Heart right ventricle (tissue), 16 donors: ENCODE measurements around the gene GALNT14. TPM values are rescaled to one million over a fixed set of nuclear protein-coding genes. Genes with fewer than 3 reads are reported as not detected.

ENCODE experiments used
- ATAC-seq, 8 donors: fragments of 200-7000 bp; cut with Tn5 transposase; one replicate each; pipeline ENCODE4 v1.9.1; 2020; ENCODE audit warnings: mild to moderate bottlenecking in 8 of 8, moderate library complexity in 8 of 8, moderate number of reproducible peaks in 1 of 8
- DNase-seq, 2 donors: peaks; one replicate each; pipeline ENCODE4 v3.0.0-alpha.2; 2020
- H3K27ac ChIP-seq, 10 donors: fragments of 200-600 bp; sonication (generic) in 2 of 10; one replicate each; pipeline versions ENCODE4 v1.5.0 to v1.8.0; 2020 to 2022; ENCODE audit warnings: mild to moderate bottlenecking in 3 of 10
- H3K27me3 ChIP-seq, 7 donors: fragments of 200-600 bp; one replicate each; pipeline ENCODE4 v1.8.0; 2021 to 2022; ENCODE audit warnings: mild to moderate bottlenecking in 2 of 7
- H3K36me3 ChIP-seq, 9 donors: fragments of 200-600 bp; sonication (generic) in 1 of 9; one replicate each; pipeline versions ENCODE4 v1.5.0 to v1.8.0; 2020 to 2022; ENCODE audit warnings: mild to moderate bottlenecking in 2 of 9
- H3K4me1 ChIP-seq, 9 donors: fragments of 200-600 bp; sonication (generic) in 1 of 9; one replicate each; pipeline versions ENCODE4 v1.5.0 to v1.8.0; 2020 to 2022; ENCODE audit warnings: mild to moderate bottlenecking in 4 of 9
- H3K4me3 ChIP-seq, 10 donors: fragments of 200-600 bp; sonication (generic) in 2 of 10; one replicate each; pipeline versions ENCODE4 v1.5.0 to v1.8.0; 2020 to 2022; ENCODE audit warnings: mild to moderate bottlenecking in 7 of 10, moderate library complexity in 2 of 10
- H3K9me3 ChIP-seq, 11 donors: fragments of 200-600 bp in 10 of 11; sonication (generic) in 2 of 11; one replicate each; pipeline versions ENCODE4 v1.5.0 to v1.8.0; 2013 to 2022; ENCODE audit warnings: mild to moderate bottlenecking in 2 of 11, control low read depth in 1 of 11, moderate library complexity in 1 of 11
- WGBS, 2 donors: extraction: QIAGEN DNeasy Blood & Tissue Kit; methylation state at CpG; one replicate each; pipeline ENCODE4 v1.1.7; 2013; ENCODE audit warnings: inconsistent platforms in 1 of 2; 5-methylcytosine and 5-hydroxymethylcytosine counted together
- intact Hi-C, 10 donors: fragments of 100-400 bp; cut with DNase I; formaldehyde crosslinking; loops; one replicate each; pipeline versions ENCODE4 v1.11.1 to v1.14.2; 2022
- polyA plus RNA-seq, 2 donors: library from polyadenylated mRNA; stranded (reverse); fragments of 200-250 nt; gene quantifications; one replicate each; pipeline ENCODE4 v1.2.3, GENCODE V29; 2013
- total RNA-seq, 10 donors: library from RNA; stranded (reverse); fragmentation: NEBNext Ultra II Directional in 3 of 10; extraction: Animal tissue kit (Norgen Biotek cat#: 25700) in 3 of 10; gene quantifications; one replicate each; pipeline versions ENCODE4 v1.2.1 to v1.2.4, GENCODE V29; 2021 to 2023
- TF ChIP-seq, protein P1 (sequence below), 9 donors: fragments of 200-600 bp; sonication (generic) in 2 of 9; IDR thresholded peaks; one replicate each; pipeline versions ENCODE4 v1.5.0 to v1.8.0; 2021 to 2022; ENCODE audit warnings: antibody characterized with exemption in 9 of 9, mild to moderate bottlenecking in 5 of 9, moderate library complexity in 1 of 9
- donor health status: Arrhythmogenic right ventricular cardiomyopathy.
- donor health status: ischemic (EF 13 %, LVEDD 7.1; RV severe dilation, severe dysfunction).
- donor health status: healthy with polysubstance abuse.
- donor health status: DM: no; HTN: yes; CAD: no.
- donor health status: DM: no; HTN: no; CAD: no.
- donor health status: ischemic (EF 25% LVEDD 6.9; RV normal size, moderate dysfunction).
- donor health status: ischemic (EF 25% LVEDD 5.7; RV mildly dilated, moderate dysfunction).
- donor health status: healthy.
- donor health status: DM: yes; HTN: yes; CAD: no.
- donor health status: Ischemic cardiomyopathy.
- donor health status: ischemic (EF 35%, LVEDD 5.7; RV mildly dilated, moderate dysfunction).
- donor health status: nonischemic (EF 11% LVEDD 7.7; RV severe dilation, severe dysfunction).
- donor health status: DM: yes; HTN: yes; CAD: no.
- donor health status: PGD.
- donor health status: ischemic (EF 29% LVEDD 5.4; RV normal size, mild dysfunction).
- donor health status: nonischemic (EF 23%, LVEDD 6.1; RV moderate dilation, normal function).

GALNT14 gene
- total and polyA plus RNA-seq, 12 donors = 0.17 to 1.4 (median 0.63) TPM; not detected in 2

DNA sequence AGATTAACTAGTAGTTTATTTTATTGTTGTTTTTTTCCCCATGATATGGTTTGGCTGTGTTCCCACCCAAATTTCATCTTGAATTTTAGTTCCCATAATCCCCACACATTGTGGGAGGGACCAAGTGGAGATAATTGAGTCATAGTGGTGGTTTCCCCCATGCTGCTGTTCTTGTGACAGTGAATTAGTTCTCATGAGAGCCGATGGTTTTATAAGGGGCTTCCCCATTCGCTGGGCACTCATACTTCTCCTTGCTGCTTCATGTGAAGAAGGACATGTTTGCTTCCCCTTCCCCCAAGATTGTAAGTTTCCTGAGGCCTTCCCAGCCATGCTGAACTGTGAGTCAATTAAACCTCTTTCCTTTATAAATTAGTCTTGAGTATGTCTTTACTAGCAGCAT is 36.5 kb downstream of the GALNT14 start:
- Histone ChIP-seq H3K9me3 (no peaks in the 10 kb centered on the region), H3K36me3 (no peaks in the 10 kb centered on the region), H3K4me3 (no peak overlapping the region), H3K4me1 (no peaks in the 10 kb centered on the region), H3K27ac (no peak overlapping the region), H3K27me3 (peaks cover 0 to 10% (median 0%) of the 10 kb centered on the region in 7 donors)
- TF ChIP-seq, protein P1, sequence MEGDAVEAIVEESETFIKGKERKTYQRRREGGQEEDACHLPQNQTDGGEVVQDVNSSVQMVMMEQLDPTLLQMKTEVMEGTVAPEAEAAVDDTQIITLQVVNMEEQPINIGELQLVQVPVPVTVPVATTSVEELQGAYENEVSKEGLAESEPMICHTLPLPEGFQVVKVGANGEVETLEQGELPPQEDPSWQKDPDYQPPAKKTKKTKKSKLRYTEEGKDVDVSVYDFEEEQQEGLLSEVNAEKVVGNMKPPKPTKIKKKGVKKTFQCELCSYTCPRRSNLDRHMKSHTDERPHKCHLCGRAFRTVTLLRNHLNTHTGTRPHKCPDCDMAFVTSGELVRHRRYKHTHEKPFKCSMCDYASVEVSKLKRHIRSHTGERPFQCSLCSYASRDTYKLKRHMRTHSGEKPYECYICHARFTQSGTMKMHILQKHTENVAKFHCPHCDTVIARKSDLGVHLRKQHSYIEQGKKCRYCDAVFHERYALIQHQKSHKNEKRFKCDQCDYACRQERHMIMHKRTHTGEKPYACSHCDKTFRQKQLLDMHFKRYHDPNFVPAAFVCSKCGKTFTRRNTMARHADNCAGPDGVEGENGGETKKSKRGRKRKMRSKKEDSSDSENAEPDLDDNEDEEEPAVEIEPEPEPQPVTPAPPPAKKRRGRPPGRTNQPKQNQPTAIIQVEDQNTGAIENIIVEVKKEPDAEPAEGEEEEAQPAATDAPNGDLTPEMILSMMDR (IDR thresholded peaks at IDR 0.05) = no peak
- intact Hi-C loops = no loop called here
- WGBS, 2 donors = 72 to 85% methylated on average over 2 of the region's 2 CpGs
- no peak for DNase-seq
- ATAC-seq = no peak

DNA sequence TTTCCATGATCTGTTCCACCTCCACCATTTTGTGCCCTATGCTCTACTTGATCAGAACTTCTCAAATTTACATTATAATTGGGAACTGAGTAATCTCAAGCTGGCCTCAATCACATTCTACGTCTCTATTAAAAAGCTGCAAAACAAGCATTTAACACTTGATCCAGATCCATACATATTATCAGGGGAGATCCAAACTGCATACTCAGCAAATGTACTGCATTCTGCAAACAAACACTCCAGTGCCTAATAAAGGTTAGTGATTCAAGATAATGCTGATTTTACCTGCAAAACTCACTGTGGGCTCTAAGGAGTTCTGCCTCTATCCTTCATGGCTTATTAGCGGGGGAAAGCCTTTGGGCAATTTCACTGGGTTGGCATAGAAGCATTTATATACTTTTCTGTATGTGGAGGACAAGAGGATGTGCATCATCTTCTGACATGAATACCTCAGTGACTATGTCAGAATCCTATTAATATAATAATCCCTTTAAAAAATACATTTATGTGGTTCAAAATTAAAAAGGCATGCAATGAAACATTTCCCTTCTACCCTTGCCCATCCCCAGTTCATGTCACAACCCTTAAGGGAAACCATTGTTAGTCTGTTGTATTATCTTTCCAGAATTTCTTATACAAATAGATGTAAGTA is 40.2 kb downstream of the GALNT14 start:
- no peak overlapping the region for H3K27ac ChIP-seq
- H3K27me3 ChIP-seq = peaks cover 0 to under 1% (median 0%) of the 10 kb centered on the region in 7 donors
- 44 to 69% methylated on average over 2 of the region's 2 CpGs for WGBS, 2 donors
- intact Hi-C loops = no loop called here
- H3K4me1 ChIP-seq = no peaks in the 10 kb centered on the region
- DNase-seq (no peak), ATAC-seq (no peak)
- no peak overlapping the region for H3K4me3 ChIP-seq
- no peaks in the 10 kb centered on the region for H3K36me3 ChIP-seq
- no peaks in the 10 kb centered on the region for H3K9me3 ChIP-seq
- TF ChIP-seq, protein P1 (IDR thresholded peaks at IDR 0.05) = no peak

DNA sequence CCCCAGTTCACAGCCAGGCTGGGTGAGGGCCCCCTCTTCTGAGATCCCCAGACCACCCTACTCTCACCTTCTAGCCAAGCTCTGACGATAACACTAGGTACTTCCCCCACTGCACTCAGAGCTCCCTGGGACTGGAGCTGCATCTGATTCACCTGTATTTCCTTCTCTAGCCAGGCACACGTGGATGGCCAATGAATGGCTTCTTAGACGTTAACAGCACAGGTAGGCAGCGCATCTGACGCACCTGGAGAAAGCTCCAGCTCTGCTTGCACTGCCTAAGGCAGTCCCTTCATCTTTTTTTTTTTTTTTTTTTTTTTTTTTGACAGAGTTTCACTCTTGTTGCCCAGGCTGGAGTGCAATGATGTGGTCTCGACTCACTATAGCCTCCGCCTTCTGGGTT is 48.1 kb downstream of the GALNT14 start:
- intact Hi-C loops = no loop called here
- Histone ChIP-seq H3K27ac (no peak overlapping the region), H3K36me3 (no peaks in the 10 kb centered on the region), H3K27me3 (peaks cover 0 to 9% (median 0%) of the 10 kb centered on the region in 7 donors), H3K4me1 (no peaks in the 10 kb centered on the region), H3K4me3 (no peak overlapping the region), H3K9me3 (no peaks in the 10 kb centered on the region)
- DNase-seq = no peak
- TF ChIP-seq, protein P1 (IDR thresholded peaks at IDR 0.05) = no peak
- no peak for ATAC-seq
- WGBS, 2 donors = 88 to 89% methylated on average over 7 of the region's 7 CpGs

DNA sequence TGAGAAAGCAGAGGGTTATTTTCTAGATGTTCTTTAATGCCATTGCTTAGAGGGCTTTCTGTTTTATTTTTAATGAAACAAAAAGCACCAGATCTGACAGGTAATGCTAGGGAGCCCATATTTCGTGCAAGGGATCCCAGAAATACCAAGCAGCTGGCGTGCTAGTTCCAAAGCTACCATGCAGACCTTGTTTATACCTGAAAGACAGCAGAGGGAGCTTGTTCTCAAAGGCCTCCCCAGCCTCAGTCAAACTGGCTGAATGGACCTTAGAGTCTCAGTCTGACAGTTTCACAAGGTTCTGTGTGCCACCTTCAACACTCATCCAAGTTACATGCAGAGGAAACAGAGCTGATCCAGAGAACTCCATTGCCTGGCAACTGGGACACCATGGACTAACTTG is 48.6 kb downstream of the GALNT14 start:
- TF ChIP-seq, protein P1 (IDR thresholded peaks at IDR 0.05) = no peak
- 86% methylated on average over 2 of the region's 2 CpGs for WGBS, 2 donors

More for the DNA sequence above, 48.6 kb downstream of the GALNT14 start:
- H3K36me3 ChIP-seq = no peaks in the 10 kb centered on the region
- intact Hi-C loops = no loop called here
- H3K9me3 ChIP-seq = no peaks in the 10 kb centered on the region
- peaks cover 0 to 9% (median 0%) of the 10 kb centered on the region in 7 donors for H3K27me3 ChIP-seq
- H3K27ac ChIP-seq = no peak overlapping the region
- no peaks in the 10 kb centered on the region for H3K4me1 ChIP-seq
- no peak overlapping the region for H3K4me3 ChIP-seq
- ATAC-seq (no peak), DNase-seq (no peak)
